ENCODE results near the gene SIGLEC11. TPM values are rescaled to one million over a fixed set of nuclear protein-coding genes. Genes with fewer than 3 reads are reported as not detected.

The SIGLEC11 gene
- total and polyA plus RNA-seq, 2 donors (not counting 3 experiments of a cell fraction or from before 2014, with no cell fraction given) = not detected

DNA sequence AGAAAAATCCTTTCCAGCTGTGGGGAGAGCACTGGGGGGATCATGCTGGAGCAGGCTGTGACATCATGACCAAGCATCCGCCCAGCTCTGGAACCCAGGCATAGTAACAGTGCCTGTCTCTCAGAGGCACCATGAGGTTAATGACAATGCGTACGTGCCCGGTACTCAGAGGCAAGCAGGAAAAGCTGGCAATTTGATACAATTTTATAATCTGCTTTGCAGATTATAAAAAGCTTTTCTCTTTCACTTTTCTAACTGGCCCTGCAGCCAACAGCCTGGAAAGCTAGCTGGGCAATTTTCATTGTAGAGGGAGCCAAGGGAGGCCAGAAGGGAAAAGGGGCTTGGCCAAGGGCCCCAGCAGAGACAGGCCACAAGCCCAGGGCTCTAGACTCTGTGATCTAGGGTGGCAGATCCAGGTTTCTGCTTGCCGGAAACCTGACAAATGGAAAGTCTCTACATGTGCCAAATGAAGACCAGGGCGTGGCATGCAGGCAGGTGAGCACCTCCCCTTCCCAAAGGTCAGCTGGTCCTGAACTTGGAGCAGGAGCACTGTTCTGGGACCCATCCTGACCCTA is 41.5 kb upstream of the SIGLEC11 start:
- H3K79me2 ChIP-seq (ENCODE audit: control insufficient read depth, insufficient read depth, low read length) = no peaks in the 10 kb centered on the region
- H3K9ac ChIP-seq (replicated peaks; ENCODE audit: extremely low read depth, insufficient read depth, low read length) = no peak overlapping the region
- H4K20me1 ChIP-seq (replicated peaks; ENCODE audit: control insufficient read depth, extremely low read depth, insufficient read depth, low read length) = no peaks in the 10 kb centered on the region
- no peak overlapping the region for H2AFZ ChIP-seq (ENCODE audit: low read depth, low read length)
- dilution Hi-C loops (cut with MboI; ENCODE audit: extremely low pct_ligation_motif_present, low sequenced_read_pairs) (no loop called here), intact Hi-C loops (cut with micrococcal nuclease) (no loop called here)
- no peaks in the 10 kb centered on the region for H3K9me3 ChIP-seq (replicated peaks; ENCODE audit: control insufficient read depth, insufficient read depth, low read length)
- ChIA-PET POLR2A (no interaction called here), CTCF (interaction anchor here (1.3 kb wide), 1 partner anchor 16 kb away, joined by 3 read pairs; no protein-coding TSS in a partner anchor)
- H3K27me3 ChIP-seq (ENCODE audit: control insufficient read depth in 2 of 2, insufficient read depth in 2 of 2, low read length in 2 of 2) = no peaks in the 10 kb centered on the region
- peaks cover 4 to 60% of the 10 kb centered on the region in 2 experiments for H3K36me3 ChIP-seq (ENCODE audit: control insufficient read depth in 2 of 2, extremely low read depth in 1 of 2, insufficient read depth in 2 of 2, low read length in 2 of 2)
- no TSS peak for BruUV-seq (replicated peaks)
- no peak overlapping the region for H3K27ac ChIP-seq (ENCODE audit: insufficient read depth, low read depth, low read length)
- no peak overlapping the region for H3K4me2 ChIP-seq (ENCODE audit: insufficient read depth, low read length)
- no peak overlapping the region for H3K4me3 ChIP-seq (replicated peaks in 1 of 3; ENCODE audit: insufficient read depth in 1 of 3, low read depth in 1 of 3, low read length in 3 of 3)
- TF ChIP-seq POLR2AphosphoS5 (IDR thresholded peaks at IDR 0.05; ENCODE audit: insufficient read depth, low read depth, low read length) = no peak
- no peak for TF ChIP-seq JUN (IDR thresholded peaks at IDR 0.05; ENCODE audit: borderline replicate concordance, insufficient read depth, insufficient read length, low read depth)
- no peak for TF ChIP-seq POLR2A (IDR thresholded peaks at IDR 0.05; ENCODE audit: low read depth, low read length)
- TF ChIP-seq, protein P1, sequence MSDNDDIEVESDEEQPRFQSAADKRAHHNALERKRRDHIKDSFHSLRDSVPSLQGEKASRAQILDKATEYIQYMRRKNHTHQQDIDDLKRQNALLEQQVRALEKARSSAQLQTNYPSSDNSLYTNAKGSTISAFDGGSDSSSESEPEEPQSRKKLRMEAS (IDR thresholded peaks at IDR 0.05; ENCODE audit: insufficient read depth, insufficient read length) = no peak
- no peak for TF ChIP-seq GATA2 (IDR thresholded peaks at IDR 0.05; ENCODE audit: insufficient read depth, insufficient read length, low read depth, low read length)
- no peak for TF ChIP-seq MYC (IDR thresholded peaks at IDR 0.05; ENCODE audit: low read depth, low read length)
- TF ChIP-seq FOS (IDR thresholded peaks at IDR 0.05; ENCODE audit: borderline replicate concordance, insufficient read depth, low read length) = no peak
- TF ChIP-seq, protein P2, sequence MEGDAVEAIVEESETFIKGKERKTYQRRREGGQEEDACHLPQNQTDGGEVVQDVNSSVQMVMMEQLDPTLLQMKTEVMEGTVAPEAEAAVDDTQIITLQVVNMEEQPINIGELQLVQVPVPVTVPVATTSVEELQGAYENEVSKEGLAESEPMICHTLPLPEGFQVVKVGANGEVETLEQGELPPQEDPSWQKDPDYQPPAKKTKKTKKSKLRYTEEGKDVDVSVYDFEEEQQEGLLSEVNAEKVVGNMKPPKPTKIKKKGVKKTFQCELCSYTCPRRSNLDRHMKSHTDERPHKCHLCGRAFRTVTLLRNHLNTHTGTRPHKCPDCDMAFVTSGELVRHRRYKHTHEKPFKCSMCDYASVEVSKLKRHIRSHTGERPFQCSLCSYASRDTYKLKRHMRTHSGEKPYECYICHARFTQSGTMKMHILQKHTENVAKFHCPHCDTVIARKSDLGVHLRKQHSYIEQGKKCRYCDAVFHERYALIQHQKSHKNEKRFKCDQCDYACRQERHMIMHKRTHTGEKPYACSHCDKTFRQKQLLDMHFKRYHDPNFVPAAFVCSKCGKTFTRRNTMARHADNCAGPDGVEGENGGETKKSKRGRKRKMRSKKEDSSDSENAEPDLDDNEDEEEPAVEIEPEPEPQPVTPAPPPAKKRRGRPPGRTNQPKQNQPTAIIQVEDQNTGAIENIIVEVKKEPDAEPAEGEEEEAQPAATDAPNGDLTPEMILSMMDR (IDR thresholded peaks at IDR 0.05; ENCODE audit: extremely low read depth in 1 of 2, insufficient read depth in 1 of 2, low read depth in 1 of 2, low read length in 2 of 2) = no peak
- no peak for TF ChIP-seq EZH2 (IDR thresholded peaks at IDR 0.05; ENCODE audit: borderline replicate concordance, low read depth, low read length, severe bottlenecking)
- H3K4me1 ChIP-seq (ENCODE audit: control insufficient read depth, extremely low read depth, insufficient read depth, low read length) = peaks cover 8% of the 10 kb centered on the region
- no peaks in the 10 kb centered on the region for H3K9me1 ChIP-seq (replicated peaks; ENCODE audit: control insufficient read depth, extremely low read depth, insufficient read depth, low read length)
- DNase-seq (ENCODE audit: low read depth, low spot score) = no peak
- FAIRE-seq = no peak

Data from endothelial cell of umbilical vein (primary cell).